H54 (cell line): Measurements from ENCODE around the gene PLPP4.
"Not testable (repeated sequence)": the region's sequence is repeated elsewhere in the genome, so short reads cannot be mapped to it uniquely, and the experiment has no call there.

Source experiments
- DNase-seq: peaks from one replicate; pipeline ENCODE4 v3.0.0; 2011; ENCODE audit warnings: low spot score, mixed read lengths; ENCODE audit not compliant: insufficient read length
- FAIRE-seq: peaks from 3 replicates; lab custom pipeline; 2011; peaks lifted over from hg19 to GRCh38; lab: Jason Lieb, UNC
- POLR2A ChIP-seq: IDR thresholded peaks from 2 replicates; pipeline ENCODE4 v1.6.1; 2011; ENCODE audit warnings: low read depth, mild to moderate bottlenecking, low read length

Gene PLPP4

GRCh38 chr10:120485946-120486345 lies 28.9 kb downstream of the PLPP4 start:
- no peak for TF ChIP-seq POLR2A
- no peak for FAIRE-seq
- no peak for DNase-seq

DNA sequence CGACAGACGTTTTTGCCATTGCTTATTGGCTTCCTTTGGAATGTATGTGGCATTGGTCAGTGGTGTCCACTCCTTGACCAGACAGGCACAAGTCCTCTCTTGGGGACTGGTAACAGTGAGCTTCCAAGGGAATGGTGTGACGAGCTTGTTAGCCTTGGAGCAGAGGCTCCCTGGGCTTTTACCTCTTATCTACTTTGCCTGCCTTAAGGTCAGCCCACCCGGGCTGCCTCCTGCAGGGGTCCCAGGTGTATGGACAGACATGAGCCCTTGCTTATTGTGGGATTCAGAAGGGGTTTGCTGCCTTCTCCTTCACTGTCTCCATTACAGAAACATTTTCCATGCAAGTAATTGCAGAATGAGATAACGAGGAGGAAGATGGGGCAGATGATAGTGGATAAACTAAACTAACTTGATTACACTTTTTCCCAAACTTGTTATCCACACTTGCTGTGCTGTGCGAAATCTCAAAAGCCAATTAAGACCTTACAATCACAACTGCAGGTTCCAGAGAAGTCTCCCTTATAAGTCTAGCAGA lies 29.7 kb downstream of the PLPP4 start:
- TF ChIP-seq POLR2A: no peak
- DNase-seq (no peak), FAIRE-seq (no peak)

- no peak for TF ChIP-seq POLR2A
- FAIRE-seq: no peak
- DNase-seq: no peak
Measured at GRCh38 chr10:120490288-120490687, 33.3 kb downstream of the PLPP4 start.

GRCh38 chr10:120492346-120492745 lies 35.3 kb downstream of the PLPP4 start:
- no peak for FAIRE-seq
- no peak for TF ChIP-seq POLR2A

GRCh38 chr10:120493411-120494312 lies 36.6 kb downstream of the PLPP4 start:
- no peak for DNase-seq
- no peak for TF ChIP-seq POLR2A
- no peak for FAIRE-seq

More at GRCh38 chr10:120492346-120492745, 35.3 kb downstream of the PLPP4 start:
- DNase-seq: no peak

GRCh38 chr10:120494313-120494710 lies 37.3 kb downstream of the PLPP4 start:
- DNase-seq (no peak), FAIRE-seq (no peak)
- TF ChIP-seq POLR2A: no peak

DNA sequence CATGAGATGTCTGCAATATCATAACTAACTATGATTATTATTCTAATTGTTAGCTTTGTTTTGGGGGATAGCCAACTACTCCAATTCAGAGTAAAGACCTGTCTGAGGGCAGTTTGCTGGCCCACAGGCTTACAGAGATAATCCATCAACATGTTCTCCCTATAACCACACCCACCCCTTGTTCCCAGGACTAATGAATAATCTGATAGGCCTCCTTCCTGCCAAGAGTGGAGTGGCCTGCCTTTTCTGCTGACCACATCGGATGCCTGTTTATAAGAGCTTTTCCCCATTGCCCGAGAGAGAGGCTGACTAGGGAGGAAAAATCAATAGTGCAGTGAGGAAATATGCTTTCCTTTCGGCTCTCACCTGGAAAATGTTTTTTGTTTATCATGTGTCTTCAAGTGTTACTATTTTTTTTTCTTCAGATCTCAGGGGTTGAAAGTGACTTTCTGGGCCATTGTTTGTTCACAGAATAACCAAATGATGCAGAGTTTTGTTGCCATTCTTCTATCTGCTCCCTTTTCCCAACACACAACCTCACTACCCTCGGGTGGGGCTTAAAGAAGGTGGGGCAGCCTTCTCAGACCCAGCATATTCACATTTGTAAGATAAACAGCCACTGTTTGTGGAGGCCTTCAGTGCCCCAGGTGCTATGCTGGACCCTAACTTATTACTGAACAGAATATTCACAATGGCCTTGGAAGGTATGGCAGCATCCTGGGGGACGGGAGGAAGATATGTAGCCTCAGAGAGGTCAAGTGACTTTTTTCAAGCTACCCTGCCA lies 38.4 kb downstream of the PLPP4 start:
- FAIRE-seq (no peak), DNase-seq (no peak)
- no peak for TF ChIP-seq POLR2A

DNA sequence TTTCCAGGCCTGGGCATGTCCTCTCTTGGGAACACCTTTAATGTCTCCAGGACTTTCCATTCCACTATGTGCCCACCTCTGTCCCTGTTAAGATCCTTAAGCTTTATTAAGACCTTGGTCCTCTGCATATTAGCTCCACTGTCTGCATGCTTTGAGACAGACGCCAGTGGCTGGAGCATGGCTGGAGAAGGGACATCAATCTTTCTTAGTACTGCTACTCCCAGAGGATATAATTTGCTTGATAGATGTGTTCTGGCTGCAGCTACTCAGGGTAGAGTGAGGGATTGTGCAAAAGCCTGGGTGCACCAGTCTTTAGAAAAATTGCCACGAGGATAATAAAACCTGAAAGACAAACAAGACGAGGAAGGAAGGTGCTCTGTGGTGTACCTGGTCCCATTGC lies 42.9 kb downstream of the PLPP4 start:
- FAIRE-seq (no peak), DNase-seq (no peak)
- TF ChIP-seq POLR2A: no peak

DNA sequence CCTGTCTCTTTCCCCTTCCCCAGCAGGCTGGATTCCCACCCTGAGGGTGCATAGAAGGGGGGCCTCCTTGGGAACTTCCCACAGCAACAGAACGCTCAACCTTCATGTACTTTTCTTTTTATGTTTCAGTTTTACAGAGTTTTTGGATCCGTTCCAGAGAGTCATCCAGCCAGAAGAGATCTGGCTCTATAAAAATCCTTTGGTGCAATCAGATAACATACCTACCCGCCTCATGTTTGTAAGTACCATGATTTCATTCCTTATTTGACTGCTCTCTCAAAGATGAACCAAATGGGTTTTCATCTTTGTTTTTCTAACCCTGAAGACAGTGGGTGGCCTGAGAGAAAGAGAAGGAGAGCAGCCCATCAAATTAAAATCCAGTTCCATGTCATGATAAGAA lies 46.7 kb downstream of the PLPP4 start:
- DNase-seq (no peak), FAIRE-seq (no peak)
- no peak for TF ChIP-seq POLR2A

DNA sequence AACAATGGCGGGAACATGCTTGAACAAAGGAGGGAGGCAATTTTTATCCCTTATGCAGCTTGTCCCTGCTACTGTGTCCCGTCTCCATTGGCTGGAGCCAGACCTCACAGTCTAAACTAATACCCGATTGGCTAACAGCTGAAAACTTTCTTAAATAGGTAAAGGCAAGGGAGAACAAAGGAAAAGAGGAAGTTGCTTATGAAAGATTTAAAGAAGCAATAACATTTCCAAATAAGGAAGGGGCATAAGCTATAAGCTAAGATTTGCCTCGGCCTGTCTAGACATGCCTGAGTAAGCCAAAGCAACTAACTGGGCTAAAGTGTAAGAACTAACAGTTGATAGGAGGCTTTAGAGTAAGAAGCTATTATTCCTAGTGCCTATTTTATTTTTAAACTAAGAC lies 47.2 kb downstream of the PLPP4 start:
- DNase-seq, FAIRE-seq: not testable (repeated sequence)

- no peak for FAIRE-seq
- no peak for TF ChIP-seq POLR2A
- DNase-seq: no peak
Measured at GRCh38 chr10:120505056-120505455, 48.0 kb downstream of the PLPP4 start.

DNA sequence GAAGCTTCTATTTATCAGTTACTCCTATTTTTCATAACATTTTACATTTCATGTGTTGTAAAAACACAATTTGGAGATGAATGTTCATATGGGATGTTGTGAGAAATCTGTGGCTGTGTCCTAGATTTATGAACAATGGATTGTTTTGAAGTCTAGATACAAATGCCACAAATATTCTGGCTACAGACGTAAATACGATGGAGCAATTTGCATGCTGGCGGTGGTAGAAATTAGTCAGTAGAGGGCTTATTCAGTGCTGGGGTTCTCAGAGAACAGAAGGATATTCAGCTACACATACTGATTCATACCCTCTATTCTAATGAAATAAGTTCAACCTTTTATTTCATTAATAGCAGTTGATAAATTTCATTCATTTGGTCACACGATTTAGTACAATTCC lies 48.8 kb downstream of the PLPP4 start:
- DNase-seq (no peak), FAIRE-seq (no peak)
- TF ChIP-seq POLR2A: no peak

DNA sequence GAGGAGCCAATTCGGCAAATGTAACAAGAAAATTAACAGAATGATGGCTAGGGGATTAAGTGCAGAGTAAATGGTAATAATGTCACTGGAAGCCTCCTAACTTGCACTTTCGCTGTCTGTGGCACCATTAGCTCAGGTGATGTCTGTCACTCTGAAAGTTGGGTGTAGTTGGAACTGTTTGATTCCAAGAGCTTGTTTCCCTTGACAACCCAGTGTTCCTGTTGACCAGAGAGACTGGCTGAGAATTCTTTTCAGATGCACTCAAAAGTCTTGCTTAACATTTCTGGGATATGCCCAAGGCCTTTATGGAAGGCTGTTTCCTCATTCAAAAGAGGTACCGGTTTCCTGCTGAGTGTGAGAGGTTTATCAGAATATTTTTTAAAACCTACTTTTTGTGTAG lies 49.6 kb downstream of the PLPP4 start:
- TF ChIP-seq POLR2A: no peak
- FAIRE-seq (no peak), DNase-seq (no peak)

- TF ChIP-seq POLR2A: no peak
- no peak for FAIRE-seq
- DNase-seq: no peak
Measured at GRCh38 chr10:120507175-120507574, 50.1 kb downstream of the PLPP4 start.
